Astrocyte (in vitro differentiated cells and primary cell): ENCODE measurements around the gene C19orf12.

Experiments
- CTCF ChIP-seq: IDR thresholded peaks from 2 replicates; pipeline ENCODE4 v1.5.1; 2011; ENCODE audit warnings: low read depth, mild to moderate bottlenecking, inconsistent platforms, low read length, moderate library complexity; ENCODE audit not compliant: insufficient read depth
- EZH2 ChIP-seq: IDR thresholded peaks from 2 replicates; pipeline ENCODE4 v1.6.1; 2012; ENCODE audit warnings: mild to moderate bottlenecking, low read length, inconsistent platforms; ENCODE audit not compliant: insufficient read depth

DNA sequence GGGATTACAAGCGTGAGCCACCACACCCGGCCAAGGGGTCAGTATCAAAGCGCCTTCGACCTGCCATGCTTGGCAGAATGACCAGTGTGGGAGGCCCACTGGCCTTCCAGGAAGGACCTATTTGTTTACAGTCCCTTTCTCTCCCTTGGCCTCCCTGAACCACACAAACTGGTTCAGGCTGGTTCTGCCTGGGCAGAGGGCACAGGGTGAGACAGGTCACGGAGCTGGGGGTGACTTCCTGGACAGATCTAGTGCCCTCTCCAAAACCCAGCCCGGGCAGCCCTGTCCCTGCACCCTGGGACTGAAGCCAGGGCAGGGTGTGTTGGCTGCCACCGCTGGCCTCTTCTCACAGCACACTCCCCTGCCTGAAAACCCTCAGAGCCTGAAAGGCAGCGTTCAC is 38.5 kb downstream of the C19orf12 start:
- TF ChIP-seq CTCF (no peak), EZH2 (no peak)
